ENCODE measurements around the gene PRLR.

DNA sequence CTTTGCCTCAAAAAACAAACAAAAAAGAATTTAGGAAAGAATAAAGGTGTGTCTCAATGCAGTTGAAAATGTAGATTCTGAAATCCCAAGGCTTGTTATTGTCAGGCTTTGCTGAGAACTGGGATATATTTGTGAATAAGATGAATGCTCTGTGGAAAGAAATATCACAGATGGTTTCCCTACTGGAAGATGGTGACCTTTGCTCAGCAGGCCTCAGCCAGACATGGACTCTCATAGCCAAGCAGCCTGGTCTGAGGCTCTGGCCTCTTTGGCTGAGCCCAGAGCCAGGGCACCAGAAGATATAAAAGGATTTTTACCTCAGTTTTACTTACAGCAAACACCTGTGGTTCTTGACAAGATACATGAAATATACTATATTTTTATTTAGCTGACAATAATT lies 219.6 kb downstream of the PRLR start:
- TF ChIP-seq, protein P1, sequence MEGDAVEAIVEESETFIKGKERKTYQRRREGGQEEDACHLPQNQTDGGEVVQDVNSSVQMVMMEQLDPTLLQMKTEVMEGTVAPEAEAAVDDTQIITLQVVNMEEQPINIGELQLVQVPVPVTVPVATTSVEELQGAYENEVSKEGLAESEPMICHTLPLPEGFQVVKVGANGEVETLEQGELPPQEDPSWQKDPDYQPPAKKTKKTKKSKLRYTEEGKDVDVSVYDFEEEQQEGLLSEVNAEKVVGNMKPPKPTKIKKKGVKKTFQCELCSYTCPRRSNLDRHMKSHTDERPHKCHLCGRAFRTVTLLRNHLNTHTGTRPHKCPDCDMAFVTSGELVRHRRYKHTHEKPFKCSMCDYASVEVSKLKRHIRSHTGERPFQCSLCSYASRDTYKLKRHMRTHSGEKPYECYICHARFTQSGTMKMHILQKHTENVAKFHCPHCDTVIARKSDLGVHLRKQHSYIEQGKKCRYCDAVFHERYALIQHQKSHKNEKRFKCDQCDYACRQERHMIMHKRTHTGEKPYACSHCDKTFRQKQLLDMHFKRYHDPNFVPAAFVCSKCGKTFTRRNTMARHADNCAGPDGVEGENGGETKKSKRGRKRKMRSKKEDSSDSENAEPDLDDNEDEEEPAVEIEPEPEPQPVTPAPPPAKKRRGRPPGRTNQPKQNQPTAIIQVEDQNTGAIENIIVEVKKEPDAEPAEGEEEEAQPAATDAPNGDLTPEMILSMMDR (IDR thresholded peaks at IDR 0.05; ENCODE audit: low read depth, low read length): no peak
- no peak for TF ChIP-seq EZH2phosphoT487 (IDR thresholded peaks at IDR 0.05; ENCODE audit: low read depth)

Measured in OCI-LY3 (cell line).